ENCODE measurements around the gene MYL5.
A peak's percentile ranks its signal among the peaks of the same experiment; 100 is the strongest.
"Not testable (repeated sequence)": the region's sequence is repeated elsewhere in the genome, so short reads cannot be mapped to it uniquely, and the experiment has no call there.

The MYL5 gene

DNA sequence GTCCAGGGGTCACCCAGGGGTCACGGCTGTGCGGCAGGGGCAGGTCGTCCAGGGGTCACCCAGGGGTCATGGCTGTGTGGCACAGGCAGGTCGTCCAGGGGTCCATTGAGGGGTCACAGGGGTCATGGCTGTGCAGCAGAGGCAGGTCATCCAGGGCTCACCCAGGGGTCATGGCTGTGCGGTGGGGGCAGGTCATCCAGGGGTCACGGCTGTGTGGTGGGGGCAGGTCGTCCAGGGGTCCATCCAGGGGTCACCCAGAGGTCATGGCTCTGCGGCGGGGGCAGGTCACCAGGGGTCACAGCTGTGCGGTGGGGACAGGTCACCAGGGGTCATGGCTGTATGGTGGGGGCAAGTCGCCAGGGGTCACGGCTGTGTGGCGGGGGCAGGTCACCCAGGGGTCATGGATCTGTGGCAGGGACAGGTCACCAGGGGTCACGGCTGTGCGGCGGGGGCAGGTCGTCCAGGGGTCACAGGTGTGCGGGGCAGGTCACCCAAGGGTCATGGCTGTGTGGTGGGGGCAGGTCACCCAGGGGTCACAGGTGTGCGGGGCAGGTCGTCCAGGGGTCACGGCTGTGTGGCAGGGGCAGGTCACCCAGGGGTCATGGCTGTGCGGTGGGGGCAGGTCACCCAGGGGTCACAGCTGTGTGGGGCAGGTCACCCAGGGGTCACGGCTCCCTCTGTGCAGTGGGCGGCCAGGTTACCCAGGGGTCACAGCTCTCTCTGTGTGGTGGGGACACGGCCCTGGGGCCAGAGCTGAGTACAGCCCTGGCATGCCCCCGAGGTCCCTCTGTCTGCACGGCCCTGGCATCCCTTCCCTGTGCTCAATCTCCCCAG, 16.3 kb upstream of the MYL5 start:
- DNase-seq: no peak

DNA sequence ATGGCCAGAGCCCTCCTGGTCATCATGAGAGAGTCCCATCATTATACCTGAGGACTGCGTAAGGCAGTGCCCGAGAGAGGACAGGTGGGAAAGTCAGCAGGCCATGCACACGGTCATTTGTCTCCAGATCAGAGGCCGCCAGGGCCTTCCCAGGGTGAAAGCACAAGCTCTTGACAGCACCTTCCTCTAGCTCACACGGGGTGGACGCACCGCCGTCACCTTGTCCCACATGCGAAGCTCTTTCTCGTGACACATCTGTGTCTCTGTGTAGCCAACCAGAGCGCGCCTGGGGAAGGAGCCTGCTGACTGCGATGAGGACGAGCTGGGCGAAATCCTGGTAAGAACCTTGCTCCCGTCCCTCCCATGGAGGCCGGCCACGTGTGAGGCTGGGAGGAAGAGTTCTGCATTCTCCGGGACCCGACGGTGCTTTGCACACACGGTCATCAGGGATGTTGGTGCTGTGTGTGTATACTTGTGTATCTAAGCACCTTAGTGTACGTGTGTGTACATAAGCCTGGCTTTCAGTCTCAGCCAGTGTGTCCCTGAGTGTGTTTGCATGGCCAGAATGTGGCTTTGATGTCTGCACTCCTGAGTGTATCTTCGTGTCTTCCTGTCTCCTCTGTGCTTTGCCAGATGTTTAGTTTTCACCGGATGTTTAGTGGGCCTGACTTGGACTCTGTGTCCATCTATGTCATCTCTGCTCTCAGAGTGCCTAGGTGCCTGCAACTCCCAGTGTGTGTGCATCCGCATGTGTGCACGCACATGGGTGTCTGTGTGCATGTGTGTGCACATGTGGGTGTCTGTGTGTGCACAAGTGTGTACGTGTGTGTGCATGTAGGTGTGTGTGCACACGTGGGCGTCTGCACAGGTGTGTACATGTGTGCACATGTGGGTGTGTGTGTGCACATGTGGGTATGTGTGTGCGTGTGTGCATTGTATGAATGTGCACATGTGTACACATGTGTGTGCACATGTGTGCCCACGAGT, 15.4 kb upstream of the MYL5 start:
- no peak for DNase-seq

DNA sequence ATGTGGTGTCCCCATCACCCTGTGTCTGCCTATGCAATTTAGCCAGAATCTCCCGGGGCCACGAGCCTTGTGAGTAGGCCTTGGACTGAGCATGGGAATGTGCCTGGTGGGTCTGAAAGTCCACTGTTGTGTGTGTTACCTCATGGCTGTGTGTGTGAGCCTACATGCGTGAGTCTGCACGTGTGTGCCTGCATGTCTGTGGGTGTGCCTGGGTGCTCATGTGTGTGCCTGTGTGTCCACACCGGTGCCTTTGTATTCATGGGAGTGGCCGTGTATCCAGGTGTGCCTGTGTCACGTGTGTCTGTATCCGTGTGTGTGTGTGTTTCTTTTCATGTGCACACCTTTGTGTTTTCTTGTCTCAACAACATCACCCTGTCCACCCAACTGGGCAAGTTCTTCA, 14.5 kb upstream of the MYL5 start:
- no peak for DNase-seq

DNA sequence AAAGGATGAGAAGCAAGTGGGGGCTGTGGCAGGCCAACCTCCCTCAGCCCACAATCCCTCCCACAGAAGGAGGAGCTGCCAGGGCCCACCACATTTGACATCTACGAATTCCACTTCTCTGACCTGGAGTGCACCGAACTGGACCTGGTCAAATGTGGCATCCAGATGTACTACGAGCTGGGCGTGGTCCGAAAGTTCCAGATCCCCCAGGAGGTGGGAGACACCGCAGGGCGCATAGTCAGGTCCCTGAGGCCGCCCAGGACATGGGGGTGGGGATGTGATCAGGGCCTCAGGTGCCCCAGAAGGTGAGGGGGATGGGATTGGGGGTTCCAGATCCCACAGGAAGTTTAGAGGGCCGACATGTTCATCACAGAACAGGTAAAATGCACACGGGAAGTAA, 13.9 kb upstream of the MYL5 start:
- no peak for DNase-seq

DNA sequence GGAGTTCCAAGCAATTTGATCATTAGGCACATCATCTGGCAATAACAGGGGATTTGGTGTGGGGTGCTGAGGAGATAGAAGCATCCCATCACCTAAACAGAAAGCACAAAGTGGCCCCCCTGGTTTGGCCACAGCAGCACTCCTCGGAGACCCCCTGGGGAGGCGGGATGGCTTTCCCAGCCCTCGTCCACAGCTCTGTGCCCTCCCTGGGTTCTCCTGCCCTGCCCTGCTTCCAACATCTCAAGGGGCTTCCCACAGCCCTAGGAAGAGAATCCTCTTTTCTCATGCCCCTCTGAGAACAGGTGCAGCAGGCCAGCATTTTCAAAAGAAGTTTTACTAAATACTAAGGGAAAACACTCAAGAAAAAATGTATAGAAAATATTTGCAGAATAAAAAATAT, 13.1 kb upstream of the MYL5 start:
- DNase-seq: no peak

DNA sequence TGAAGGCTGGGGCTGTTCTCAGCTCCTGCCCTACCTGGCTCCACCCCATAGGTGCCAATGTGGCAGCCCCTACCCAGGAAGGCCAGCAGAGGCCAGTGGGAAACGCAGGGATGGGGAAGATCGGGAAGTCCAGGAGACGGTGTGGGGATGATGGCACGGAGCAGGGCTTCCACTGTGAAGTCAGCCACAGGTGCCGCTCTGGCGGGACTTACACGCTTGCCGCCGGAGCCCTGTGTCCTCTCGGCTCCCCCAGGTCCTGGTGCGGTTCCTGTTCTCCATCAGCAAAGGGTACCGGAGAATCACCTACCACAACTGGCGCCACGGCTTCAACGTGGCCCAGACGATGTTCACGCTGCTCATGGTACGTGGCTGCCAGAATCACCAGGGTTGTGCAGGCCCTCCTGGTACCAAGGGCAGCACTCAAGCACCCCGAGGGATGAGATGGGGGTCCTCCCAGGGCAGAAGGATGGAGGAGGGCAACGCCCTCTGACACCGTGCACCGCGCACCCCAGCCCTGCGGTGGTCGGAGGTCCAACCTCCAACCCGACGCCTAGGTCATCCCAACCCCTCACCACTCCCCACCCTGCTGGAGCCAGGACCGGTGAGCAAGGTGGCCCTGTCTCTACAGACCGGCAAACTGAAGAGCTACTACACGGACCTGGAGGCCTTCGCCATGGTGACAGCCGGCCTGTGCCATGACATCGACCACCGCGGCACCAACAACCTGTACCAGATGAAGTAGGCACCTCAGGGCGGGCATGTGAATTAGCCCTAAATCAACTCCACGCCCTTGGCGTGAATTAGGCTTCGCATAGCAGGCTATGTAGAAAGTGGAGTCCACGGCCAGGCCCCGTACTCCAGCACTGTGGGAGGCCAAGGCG, 12.2 kb upstream of the MYL5 start:
- no peak for DNase-seq

DNA sequence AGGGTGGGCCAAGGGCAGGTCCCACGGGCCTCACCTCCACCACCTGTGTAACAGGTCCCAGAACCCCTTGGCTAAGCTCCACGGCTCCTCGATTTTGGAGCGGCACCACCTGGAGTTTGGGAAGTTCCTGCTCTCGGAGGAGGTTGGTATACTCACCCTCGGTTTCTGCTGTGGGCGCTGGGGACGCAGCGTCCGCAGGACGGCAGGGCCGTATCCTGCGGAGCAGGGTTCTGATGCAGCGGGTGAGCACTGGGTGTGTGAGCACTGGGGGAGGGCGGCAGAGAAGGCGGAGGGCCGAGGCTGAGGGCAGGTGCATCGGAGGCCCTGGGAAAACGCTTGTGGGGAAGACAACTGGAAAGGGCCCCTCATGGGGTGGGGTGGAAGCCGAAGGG, 11.3 kb upstream of the MYL5 start:
- no peak for DNase-seq

DNA sequence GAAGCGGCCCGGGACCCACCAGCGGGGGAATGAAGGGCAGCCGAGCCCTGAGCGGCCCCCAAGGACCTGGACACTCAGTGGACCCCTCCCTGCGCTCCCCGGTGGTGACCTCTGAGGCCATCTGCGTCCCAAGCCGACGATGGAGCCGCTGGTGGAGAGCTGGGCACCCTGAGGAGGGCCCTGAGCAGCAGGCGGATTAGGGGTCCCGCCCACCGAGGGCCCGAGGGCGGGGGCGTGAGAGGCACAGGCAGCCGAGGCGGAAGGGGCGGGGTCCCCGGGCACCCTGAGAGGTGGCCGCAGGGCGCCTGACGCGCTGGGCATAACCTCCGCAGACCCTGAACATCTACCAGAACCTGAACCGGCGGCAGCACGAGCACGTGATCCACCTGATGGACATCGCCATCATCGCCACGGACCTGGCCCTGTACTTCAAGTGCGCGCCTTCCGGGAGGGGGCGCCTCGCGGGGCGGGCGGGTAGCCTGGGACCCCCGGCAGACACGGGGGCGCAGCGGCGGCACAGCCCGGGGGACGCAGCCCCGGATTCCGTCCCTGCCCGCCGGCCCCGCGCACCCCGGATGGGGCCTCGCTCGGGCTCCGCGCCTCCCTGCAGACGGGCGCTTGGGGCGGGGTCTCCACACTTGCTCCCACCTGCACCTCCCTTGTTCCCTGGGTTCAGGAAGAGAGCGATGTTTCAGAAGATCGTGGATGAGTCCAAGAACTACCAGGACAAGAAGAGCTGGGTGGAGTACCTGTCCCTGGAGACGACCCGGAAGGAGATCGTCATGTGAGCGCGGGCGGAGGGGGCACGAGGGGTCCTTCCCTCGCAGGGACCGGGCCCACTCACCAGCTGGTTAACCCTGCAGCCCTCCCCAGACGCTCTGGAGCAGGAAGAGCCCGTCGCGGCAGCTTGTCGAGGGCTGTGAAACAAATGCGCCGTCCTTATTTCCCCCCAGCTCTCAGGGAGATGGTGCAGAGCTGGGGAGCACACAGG, 10.6 kb upstream of the MYL5 start:
- peak; percentile 65 for DNase-seq

DNA sequence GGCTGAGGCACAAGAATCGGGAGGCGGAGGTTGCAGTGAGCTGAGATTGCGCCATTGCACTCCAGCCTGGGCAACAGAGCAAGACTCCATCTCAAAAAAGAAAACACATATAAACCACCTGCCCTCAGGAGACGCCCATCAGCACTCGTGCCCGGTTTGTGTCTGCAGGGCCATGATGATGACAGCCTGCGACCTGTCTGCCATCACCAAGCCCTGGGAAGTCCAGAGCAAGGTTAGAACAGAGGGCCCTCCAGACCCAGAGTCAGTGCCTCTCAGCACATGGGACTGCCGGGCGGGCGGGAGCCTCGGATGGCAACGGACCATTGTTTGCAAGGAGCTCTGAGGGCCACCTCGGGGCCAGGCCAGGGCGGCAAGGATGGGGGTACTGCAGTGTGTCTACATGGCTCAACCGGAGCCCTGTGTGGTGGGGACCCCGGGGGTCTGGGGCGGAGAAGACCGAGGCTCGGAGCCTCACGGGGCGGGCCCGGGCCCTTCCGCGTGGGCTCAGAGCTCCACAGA, 9.6 kb upstream of the MYL5 start:
- no peak for DNase-seq

DNA sequence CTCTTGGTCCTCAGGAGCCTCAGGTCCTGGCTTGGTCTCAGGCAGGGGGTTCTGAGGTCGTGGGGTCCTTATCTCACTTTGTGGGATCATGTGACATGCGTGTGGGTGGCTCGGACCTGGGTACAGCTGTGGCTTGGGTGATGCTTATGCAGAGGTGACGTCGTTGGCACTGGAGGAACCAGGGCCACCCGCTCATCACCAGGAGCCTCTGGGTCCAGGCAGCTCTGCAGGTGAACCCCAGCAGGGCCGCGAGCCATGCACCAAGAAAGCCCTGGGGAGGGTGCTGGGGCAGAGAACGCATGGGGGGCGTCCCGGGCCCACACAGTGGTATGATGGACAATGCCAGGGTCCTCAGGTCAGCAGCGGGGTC, 9.0 kb upstream of the MYL5 start:
- DNase-seq: no peak

DNA sequence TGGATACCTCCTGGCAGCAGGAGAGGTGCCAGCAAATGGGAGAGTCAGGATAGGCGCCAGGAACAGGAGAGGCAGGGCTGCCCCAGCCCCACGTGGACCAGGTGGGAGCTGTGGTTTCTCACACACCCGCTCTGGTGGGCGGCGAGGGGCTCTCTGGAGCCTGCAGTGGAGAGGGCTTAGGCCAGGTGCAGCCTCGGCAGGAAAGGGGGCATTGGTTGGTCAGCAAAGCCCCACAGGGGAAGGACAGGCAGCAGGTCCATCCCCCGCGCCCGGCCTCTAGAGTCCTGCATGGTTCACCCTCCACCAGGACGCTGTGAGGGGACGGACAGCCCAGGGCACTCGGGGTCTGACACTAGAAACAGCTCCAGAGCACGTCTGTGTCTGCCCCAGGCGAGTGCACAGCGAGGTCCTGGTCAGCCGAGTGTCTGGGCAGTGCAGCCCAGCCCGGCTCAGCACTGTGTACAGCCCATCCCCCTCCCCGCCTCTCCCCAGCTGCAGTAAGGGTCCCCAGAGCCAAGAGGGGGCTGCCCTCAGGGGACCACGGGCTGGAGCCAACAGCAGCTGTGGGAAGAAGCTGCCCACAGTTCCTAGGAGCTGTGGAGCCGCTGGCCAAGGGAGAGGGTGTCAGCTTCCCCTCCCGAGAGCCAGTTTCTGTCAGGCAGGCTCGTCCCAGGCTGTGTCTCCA, 8.4 kb upstream of the MYL5 start:
- no peak for DNase-seq

DNA sequence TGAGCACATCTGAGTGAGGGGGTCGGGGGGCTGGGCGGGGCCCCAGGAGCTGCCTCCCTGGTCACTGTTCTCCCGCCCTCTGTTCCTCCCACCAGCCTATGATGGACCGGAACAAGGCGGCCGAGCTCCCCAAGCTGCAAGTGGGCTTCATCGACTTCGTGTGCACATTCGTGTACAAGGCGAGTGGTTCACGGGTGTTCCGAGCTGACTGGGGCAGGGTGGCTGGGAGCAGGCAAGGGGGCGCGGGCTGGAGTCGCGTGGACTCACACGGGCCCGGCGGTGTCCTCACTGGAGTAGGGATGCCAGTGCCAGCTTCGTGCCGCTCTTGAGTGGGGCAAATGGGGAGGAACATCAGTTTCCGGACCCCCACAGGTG, 7.9 kb upstream of the MYL5 start:
- DNase-seq: no peak

DNA sequence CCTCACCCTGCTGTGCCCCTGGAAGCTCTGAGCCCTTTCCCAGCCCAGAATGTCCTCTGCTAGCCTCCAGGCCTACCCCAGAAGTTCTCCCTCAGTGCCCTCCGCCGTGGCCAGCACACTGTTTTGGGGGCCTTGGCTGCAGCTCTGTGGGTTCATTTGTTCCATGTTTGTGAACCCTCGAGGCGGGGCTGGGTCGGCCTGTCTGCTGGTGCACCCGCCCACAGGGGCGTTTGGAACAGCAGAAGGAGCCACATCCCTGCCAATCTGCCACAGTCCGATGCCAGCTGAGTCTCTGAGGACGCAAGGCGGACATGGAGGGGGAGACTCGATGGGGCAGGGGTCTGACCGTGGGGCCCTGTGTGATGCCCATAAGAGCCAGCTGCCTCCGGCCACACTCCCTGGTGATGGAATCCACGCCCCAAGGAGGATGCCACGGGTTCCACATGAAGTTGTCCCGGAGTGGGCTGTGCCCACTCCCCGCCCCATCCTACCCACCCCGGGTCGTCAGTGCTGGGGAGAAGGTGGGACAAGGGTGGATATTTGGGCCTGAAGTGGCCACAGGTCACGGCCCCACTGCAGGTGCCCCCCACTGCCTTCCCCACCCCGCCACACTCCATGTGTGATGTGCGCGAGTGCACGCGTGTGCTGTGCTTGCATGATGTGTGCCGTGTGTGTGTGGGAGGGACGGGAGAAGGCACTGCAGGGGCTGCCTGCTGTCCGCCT, 7.4 kb upstream of the MYL5 start:
- DNase-seq: no peak

DNA sequence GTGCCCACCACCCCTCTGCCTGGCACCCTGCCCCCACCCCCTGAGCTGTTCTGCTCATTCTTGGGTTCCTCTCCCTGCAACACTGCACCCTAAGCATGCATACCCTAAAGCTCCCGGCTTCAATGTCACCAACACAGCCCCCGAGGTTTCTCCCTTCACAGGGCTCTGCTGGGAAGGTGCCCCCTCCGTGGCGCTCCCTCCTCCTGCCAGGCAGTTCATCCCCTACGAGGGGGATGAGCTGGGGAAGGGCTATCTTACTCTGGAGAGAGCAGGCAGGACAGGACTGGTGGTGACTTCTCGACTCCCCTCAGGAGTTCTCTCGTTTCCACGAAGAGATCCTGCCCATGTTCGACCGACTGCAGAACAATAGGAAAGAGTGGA, 6.8 kb upstream of the MYL5 start:
- no peak for DNase-seq

DNA sequence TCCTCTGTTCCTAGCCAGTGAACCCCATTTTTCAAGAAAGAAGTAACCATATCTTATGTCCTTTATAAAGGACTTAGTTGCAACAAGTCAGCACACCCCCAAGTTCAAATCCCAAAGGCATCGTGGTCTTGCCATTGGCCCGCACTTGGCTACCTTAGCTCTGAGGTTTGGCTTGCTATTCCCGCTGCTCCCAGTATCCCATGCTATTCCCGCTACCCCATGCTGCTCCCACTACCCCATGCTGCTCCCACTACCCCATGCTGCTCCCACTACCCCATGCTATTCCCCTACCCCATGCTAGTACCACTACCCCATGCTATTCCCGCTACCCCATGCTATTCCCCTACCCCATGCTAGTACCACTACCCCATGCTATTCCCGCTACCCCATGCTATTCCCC, 6.1 kb upstream of the MYL5 start:
- DNase-seq: not testable (repeated sequence)

DNA sequence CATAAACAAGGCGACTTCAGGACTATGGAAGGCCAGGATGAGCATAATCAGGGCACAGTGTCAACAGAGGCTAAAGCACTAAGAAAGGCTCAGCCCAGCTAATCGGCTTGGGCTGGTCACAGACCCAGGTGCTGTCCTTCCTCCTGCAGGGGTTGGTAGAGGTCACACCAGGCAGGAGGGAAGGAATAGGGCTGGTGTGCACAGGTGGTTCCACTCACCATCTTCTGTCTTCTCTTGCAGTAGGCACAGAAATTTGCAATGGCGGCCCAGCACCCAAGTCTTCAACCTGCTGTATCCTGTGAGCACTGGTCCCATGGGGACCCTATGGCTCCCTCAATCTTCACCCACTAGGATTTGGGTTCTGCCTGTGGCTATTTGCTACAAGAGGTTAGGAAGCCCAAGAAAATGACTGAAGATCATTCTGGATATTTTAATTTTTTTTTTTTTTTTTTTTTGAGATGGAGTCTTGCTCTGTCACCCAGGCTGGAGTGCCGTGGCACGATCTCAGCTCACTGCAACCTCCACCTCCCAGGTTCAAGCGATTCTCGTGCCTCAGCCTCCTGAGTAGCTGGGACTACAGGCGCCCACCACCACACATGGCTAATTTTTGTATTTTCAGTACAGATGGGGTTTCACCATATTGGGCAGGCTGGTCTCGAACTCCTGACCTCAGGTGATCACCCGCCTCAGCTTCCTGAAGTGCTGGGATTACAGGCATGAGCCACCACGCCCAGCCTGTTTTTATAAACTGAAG, 4.4 kb upstream of the MYL5 start:
- not testable (repeated sequence) for DNase-seq

DNA sequence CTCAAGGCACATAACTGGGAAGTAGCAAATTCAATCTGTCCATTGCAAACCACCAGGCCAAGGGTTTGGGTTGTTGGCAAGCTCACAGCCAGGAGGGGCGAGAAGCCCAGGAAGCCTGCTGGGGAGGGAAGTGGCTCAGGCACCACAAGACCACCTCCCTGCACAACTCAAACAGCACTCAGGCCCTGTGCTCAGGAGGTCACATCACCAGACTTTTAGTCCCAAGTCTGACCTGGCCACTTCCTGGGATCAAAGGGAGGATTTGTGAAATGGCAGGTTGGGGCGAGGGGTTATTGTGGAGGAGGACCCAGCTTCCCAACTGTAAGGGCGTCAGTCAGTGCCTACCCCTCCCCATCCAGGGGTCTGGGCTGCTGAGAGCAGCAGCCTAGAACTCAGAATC, 2.6 kb upstream of the MYL5 start:
- no peak for DNase-seq

DNA sequence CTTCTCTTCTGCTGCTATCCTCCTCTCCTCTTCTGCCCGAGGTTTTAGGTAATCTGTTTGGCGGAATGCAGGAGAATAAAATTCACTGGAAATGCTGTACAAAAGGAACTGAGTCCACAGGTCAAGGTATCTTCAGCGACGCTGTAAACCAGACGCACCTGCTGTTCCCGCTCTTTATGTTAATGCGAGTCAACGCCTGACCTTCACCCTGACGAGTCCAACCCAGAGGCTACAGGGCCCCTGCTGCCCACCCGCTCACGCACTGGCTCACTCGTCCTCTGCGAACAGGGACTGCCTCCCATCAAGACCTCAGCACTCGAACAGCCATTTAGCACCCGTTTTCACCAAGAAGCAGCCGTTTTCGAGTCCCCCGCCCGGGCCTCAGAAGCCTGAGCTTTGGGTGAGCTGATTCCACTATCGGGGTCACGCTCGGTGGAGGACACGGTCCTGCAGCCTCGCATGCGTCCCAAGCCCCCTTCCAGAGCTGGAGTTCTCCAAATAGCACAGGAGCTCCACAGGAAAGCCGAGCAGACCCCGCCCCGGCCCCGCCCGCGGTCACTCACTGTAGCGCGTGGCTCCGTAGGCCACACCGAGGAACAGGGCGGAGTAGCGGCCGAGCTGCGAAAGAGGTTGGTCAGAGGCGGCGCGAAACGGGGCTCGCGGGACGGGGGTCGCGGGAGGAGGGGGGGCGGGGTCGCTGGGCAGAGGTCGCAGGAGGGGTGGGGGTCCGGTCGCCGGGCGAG, 822 bp upstream of the MYL5 start:
- DNase-seq: no peak

All from central memory CD4-positive, alpha-beta T cell (primary cell).